GM21717 (cell line): ENCODE results near the gene DPPA2.
"Not testable (repeated sequence)": the region's sequence is repeated elsewhere in the genome, so short reads cannot be mapped to it uniquely, and the experiment has no call there.

Source experiments
- ATAC-seq: cut with Tn5 transposase; IDR thresholded peaks from one replicate; pipeline ENCODE4 v1.9.1; 2021; ENCODE audit warnings: mild to moderate bottlenecking, moderate library complexity; ENCODE audit not compliant: unreplicated experiment

Gene DPPA2, protein sequence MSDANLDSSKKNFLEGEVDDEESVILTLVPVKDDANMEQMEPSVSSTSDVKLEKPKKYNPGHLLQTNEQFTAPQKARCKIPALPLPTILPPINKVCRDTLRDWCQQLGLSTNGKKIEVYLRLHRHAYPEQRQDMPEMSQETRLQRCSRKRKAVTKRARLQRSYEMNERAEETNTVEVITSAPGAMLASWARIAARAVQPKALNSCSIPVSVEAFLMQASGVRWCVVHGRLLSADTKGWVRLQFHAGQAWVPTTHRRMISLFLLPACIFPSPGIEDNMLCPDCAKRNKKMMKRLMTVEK

DNA sequence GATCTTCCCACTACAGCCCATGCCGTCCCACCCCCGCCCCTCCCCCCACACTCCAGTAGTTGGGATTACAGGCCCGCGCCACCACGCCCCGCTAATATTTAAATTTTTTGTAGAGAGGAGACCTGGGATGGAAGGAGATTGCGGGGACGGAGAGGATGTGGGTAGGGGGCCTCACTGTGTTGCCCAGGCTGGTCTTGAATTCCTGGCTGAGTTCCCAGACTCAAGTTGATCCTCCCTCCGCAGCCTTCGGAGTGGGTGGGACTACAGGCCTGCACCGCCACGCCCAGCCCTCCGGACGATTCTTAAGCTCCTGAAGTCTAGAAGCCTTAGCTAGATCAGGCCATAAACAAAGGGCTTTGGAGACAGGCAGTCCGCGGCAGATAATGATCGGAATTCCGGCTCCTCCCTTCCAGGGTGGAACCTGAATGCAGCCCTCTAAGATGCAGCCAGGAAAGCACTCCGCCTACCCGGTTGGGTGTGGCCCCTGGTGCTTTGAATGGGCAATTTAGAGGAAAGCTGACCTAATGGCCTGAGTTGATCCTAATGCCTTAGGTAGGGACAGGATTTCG, at the start of gene DPPA2:
Gene DPPA2 (minus strand): TSS at position 356 of the 569 bp plus-strand sequence. CDS start 1,975 bp downstream, outside the sequence.
- no peak for ATAC-seq

DNA sequence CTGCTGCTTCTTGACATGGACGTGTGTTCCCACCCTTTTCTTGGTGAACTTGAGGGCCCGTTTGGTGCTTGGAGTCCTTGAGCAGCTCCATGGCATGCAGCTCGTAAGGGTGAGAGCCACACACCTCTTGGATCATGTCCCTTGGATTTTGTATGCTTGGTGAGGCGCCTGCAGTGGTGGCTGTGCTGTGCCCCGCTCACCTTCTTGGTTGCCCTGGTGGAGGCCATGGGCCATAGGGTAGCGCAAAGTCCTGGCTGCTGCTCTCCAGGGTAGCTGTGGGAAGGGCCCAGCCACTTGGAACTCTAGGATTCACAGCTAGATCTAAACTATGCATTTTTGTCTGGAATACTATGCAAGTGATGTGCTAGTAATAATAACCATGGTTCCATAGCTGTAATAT, 47.8 kb upstream of the DPPA2 start:
- no peak for ATAC-seq

- no peak for ATAC-seq
Observed at GRCh38 chr3:109363634-109364033, 47.3 kb upstream of the DPPA2 start.

- no peak for ATAC-seq
Observed at GRCh38 chr3:109362823-109363222, 46.5 kb upstream of the DPPA2 start.

GRCh38 chr3:109358809-109359208, 42.5 kb upstream of the DPPA2 start:
- not testable (repeated sequence) for ATAC-seq

- ATAC-seq, result no peak
Observed at GRCh38 chr3:109356442-109357155, 40.3 kb upstream of the DPPA2 start.

GRCh38 chr3:109355625-109356441, 39.5 kb upstream of the DPPA2 start:
- ATAC-seq, result no peak

DNA sequence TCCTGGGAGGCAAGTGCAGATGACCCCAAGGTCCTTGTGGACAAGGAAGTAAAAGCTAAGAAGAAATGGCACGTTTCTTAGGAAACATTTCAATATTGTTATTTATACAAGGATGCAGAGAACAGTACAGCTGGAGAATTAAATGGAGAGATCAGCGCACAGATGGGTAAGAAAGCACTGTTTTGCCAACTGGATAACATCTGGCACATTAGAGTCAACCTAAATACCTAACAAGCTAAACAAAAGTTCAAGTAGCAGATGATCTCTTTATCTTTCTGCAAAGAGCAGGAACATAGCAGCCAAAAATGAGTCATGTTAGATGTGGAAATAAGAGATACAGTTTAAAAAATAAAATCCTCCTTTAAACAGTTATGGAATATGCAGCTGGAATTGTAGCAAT, 36.7 kb upstream of the DPPA2 start:
- ATAC-seq, result no peak

GRCh38 chr3:109351231-109351630, 34.9 kb upstream of the DPPA2 start:
- no peak for ATAC-seq

DNA sequence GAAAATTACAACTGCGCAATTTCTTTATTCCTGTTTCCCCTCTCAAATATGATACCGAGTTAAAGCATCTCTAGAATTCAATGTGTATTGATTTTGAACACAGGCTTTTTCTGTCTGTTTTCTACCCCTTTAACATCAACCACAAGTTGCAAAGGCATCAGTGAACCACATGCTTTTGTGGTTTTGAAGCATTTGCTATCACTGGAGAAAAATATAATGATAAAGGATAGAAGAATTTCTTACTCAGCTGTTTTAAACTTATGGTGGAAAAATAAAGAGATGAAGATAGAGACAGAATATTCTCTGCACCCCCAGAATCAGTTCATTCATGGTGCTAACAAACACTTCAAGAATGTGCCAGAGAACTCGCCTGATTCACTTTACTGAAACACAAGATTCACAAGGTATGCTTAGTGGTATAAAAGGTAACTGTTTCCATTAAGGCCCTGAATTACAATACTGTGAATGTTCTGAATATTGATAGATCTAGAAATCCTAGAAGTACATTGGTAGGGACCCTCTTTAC, 30.5 kb upstream of the DPPA2 start:
- ATAC-seq, result no peak

GRCh38 chr3:109346099-109346498, 29.8 kb upstream of the DPPA2 start:
- ATAC-seq, result no peak

DNA sequence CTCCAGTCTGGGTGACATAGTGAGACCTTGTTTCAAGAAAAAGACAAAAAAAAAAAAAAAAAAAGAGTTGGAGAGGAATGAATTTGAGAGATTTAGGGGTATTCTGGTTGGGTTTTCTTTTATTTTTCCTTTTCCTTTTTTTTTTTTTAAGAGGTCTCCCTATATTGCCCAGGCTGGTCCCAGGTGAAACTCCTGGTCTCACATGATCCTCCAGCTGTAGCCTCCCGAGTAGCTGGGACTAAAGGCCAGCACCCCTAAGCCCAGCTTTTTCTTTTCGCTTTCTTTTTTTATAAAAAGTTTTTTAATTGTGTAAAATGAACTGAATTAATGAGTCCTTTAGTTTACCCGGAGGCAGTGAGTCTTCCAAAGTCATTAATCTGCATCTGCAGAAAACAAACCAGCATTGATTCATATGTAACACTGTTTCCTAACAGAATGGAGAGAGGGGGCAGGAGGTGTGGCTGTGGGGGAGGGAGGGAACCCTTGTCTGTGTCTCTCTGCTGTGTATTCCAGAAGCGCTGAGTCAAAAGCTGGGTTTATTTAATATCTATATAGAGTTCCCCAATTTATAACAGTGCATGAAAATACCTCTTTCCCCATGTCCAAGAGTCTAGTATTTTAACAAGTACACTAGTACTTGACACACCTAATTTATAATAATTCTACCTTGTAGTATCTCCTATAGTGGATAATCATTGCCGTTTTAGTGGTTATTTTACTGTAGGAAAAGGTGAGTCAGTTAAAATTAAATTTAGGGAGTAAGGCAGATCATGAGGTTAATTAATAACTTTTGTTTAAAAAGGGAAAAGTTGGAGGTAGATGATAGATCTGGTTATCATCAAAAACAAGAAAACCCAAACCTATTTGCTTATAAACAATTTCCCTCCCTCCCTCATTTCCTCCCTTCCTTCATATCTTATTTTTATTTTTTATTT, 23.7 kb upstream of the DPPA2 start:
- no peak for ATAC-seq

- ATAC-seq, result no peak
Observed at GRCh38 chr3:109339197-109339596, 22.9 kb upstream of the DPPA2 start.

DNA sequence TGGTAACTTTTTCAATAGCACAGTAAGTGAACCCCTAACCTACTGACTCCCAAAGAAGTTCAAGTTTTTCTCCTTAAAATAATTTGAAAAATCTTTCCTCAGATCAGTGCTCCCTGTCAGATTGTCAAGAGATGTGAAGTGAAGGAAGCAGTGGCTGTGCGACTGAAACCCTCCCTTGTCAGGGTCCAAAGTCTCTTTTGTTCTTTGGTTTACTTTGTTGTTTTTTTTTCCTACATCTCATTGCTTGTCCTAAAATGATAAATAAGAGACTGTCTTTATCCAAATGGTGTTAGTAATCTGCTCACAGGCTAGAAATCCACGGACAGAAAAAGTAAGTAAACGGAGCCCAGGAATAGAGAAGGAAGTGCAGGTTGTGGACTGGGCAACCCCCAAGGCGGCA, 22.0 kb upstream of the DPPA2 start:
- ATAC-seq, result no peak

DNA sequence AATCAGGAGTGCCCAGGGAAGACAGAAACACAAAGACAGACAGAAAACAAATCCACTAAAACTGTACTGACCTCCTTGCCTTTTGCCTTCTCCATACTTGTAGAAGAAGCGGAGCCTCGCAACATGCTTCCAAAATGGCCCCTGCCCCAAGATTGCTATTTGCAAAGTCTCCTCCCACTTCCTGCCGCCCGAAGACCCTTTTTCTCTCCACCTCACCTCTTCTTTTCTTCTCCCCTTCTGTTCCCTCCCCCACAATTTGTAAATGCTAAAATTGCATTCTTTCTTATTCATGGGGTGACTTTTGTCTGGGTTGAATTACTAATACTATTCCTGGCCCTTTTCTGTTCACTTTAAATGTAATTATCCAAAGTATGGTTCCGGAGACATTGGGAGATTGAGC, 21.1 kb upstream of the DPPA2 start, which contains the start of gene DPPA4:
Gene DPPA4 (minus strand): TSS at position 154 of the 400 bp plus-strand sequence. CDS start 29 bp downstream, at position 125.
- no peak for ATAC-seq

GRCh38 chr3:109336291-109336861, 20.1 kb upstream of the DPPA2 start:
- ATAC-seq, result no peak

- ATAC-seq, result no peak
Observed at GRCh38 chr3:109334572-109334971, 18.3 kb upstream of the DPPA2 start.

GRCh38 chr3:109331692-109332091, 15.4 kb upstream of the DPPA2 start:
- ATAC-seq, result no peak

DNA sequence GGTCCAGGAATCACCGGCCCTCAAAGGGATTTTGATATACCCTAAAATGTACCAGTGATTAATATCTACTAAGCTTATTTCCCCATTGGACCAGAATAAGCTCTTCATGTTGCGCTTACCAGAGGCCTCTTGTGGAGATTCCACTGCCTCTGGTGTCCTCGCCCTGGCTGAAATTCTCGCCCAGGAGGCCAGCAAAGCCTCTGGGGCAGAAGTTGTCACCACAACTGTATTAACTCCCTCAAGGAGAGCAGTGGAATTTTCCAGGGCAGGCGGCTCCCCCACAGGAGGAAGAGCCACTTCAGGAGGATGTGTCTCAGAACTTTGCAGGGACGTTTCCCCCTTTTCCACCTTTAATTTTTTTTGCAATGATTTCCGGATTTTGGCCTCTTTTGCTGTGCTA, 14.1 kb upstream of the DPPA2 start:
- no peak for ATAC-seq
